ENCODE results near the gene HMOX2.
A peak's percentile ranks its signal among the peaks of the same experiment; 100 is the strongest.

HMOX2 gene

GRCh38 chr16:4535627-4536108, 59.5 kb downstream of the HMOX2 start:
- H3K27ac Mint-ChIP-seq: peak overlapping the region; percentile 32
- peaks cover 25% of the 10 kb centered on the region for H3K4me1 Mint-ChIP-seq (ENCODE audit: low read depth)
- H3K4me3 Mint-ChIP-seq: peak overlapping the region; percentile 8
- H3K27me3 Mint-ChIP-seq (ENCODE audit: low read depth): peaks cover 11% of the 10 kb centered on the region
- H3K36me3 Mint-ChIP-seq (ENCODE audit: low read depth): peaks cover 26% of the 10 kb centered on the region
- H3K9me3 Mint-ChIP-seq: peaks cover 8% of the 10 kb centered on the region

GRCh38 chr16:4536391-4537106, 60.4 kb downstream of the HMOX2 start:
- H3K4me3 Mint-ChIP-seq: peak overlapping the region; percentile 76
- peaks cover 25% of the 10 kb centered on the region for H3K4me1 Mint-ChIP-seq (ENCODE audit: low read depth)
- no peak overlapping the region for H3K27ac Mint-ChIP-seq
- H3K36me3 Mint-ChIP-seq (ENCODE audit: low read depth): peaks cover 26% of the 10 kb centered on the region
- peaks cover 11% of the 10 kb centered on the region for H3K27me3 Mint-ChIP-seq (ENCODE audit: low read depth)
- peaks cover 8% of the 10 kb centered on the region for H3K9me3 Mint-ChIP-seq

GRCh38 chr16:4537376-4538343, 61.5 kb downstream of the HMOX2 start:
- H3K27me3 Mint-ChIP-seq (ENCODE audit: low read depth): peaks cover 11% of the 10 kb centered on the region
- H3K4me3 Mint-ChIP-seq: peak overlapping the region; percentile 76
- peak overlapping the region; percentile 72 for H3K27ac Mint-ChIP-seq
- peaks cover 25% of the 10 kb centered on the region for H3K4me1 Mint-ChIP-seq (ENCODE audit: low read depth)
- H3K36me3 Mint-ChIP-seq (ENCODE audit: low read depth): peaks cover 17% of the 10 kb centered on the region
- H3K9me3 Mint-ChIP-seq: peaks cover 8% of the 10 kb centered on the region

GRCh38 chr16:4538350-4539235, 62.4 kb downstream of the HMOX2 start, which contains the start of gene CDIP1:
CDIP1 (minus strand) TSS chr16:4538773; CDS start chr16:4514130, 24,643 bp downstream.
- Mint-ChIP-seq H3K36me3 (ENCODE audit: low read depth) (peaks cover 13% of the 10 kb centered on the region), H3K27ac (peak within 1 kb of the TSS; percentile 81), H3K4me1 (ENCODE audit: low read depth) (peaks cover 25% of the 10 kb centered on the region), H3K4me3 (peak within 1 kb of the TSS; percentile 76), H3K27me3 (ENCODE audit: low read depth) (peaks cover 18% of the 10 kb centered on the region), H3K9me3 (peaks cover 8% of the 10 kb centered on the region)

- peak overlapping the region; percentile 41 for H3K27ac Mint-ChIP-seq
- peaks cover 10% of the 10 kb centered on the region for H3K36me3 Mint-ChIP-seq (ENCODE audit: low read depth)
- H3K4me3 Mint-ChIP-seq: no peak overlapping the region
- peaks cover 8% of the 10 kb centered on the region for H3K9me3 Mint-ChIP-seq
- H3K4me1 Mint-ChIP-seq (ENCODE audit: low read depth): peaks cover 22% of the 10 kb centered on the region
- H3K27me3 Mint-ChIP-seq (ENCODE audit: low read depth): peaks cover 19% of the 10 kb centered on the region
These were observed 63.6 kb downstream of the HMOX2 start for GRCh38 chr16:4539716-4540284.

GRCh38 chr16:4544473-4544872, 68.3 kb downstream of the HMOX2 start:
- H3K4me1 Mint-ChIP-seq (ENCODE audit: low read depth): peaks cover 5% of the 10 kb centered on the region
- peaks cover 23% of the 10 kb centered on the region for H3K27me3 Mint-ChIP-seq (ENCODE audit: low read depth)

GRCh38 chr16:4548124-4548523, 71.9 kb downstream of the HMOX2 start:
- no peak overlapping the region for H3K4me3 Mint-ChIP-seq
- H3K36me3 Mint-ChIP-seq (ENCODE audit: low read depth): no peaks in the 10 kb centered on the region

More at GRCh38 chr16:4544473-4544872, 68.3 kb downstream of the HMOX2 start:
- peaks cover 5% of the 10 kb centered on the region for H3K36me3 Mint-ChIP-seq (ENCODE audit: low read depth)
- H3K27ac Mint-ChIP-seq: no peak overlapping the region
- no peak overlapping the region for H3K4me3 Mint-ChIP-seq
- peaks cover 8% of the 10 kb centered on the region for H3K9me3 Mint-ChIP-seq

GRCh38 chr16:4550591-4550990, 74.4 kb downstream of the HMOX2 start:
- Mint-ChIP-seq H3K27me3 (ENCODE audit: low read depth) (peaks cover 2% of the 10 kb centered on the region), H3K4me1 (ENCODE audit: low read depth) (peaks cover 4% of the 10 kb centered on the region), H3K36me3 (ENCODE audit: low read depth) (no peaks in the 10 kb centered on the region), H3K4me3 (no peak overlapping the region), H3K27ac (no peak overlapping the region), H3K9me3 (no peaks in the 10 kb centered on the region)

More at GRCh38 chr16:4548124-4548523, 71.9 kb downstream of the HMOX2 start:
- peaks cover 4% of the 10 kb centered on the region for H3K4me1 Mint-ChIP-seq (ENCODE audit: low read depth)
- no peak overlapping the region for H3K27ac Mint-ChIP-seq
- no peaks in the 10 kb centered on the region for H3K9me3 Mint-ChIP-seq
- peaks cover 13% of the 10 kb centered on the region for H3K27me3 Mint-ChIP-seq (ENCODE audit: low read depth)

- H3K27ac Mint-ChIP-seq: no peak overlapping the region
- no peaks in the 10 kb centered on the region for H3K36me3 Mint-ChIP-seq (ENCODE audit: low read depth)
- H3K4me3 Mint-ChIP-seq: no peak overlapping the region
- H3K27me3 Mint-ChIP-seq (ENCODE audit: low read depth): no peaks in the 10 kb centered on the region
- no peaks in the 10 kb centered on the region for H3K9me3 Mint-ChIP-seq
- peaks cover 4% of the 10 kb centered on the region for H3K4me1 Mint-ChIP-seq (ENCODE audit: low read depth)
These were observed 76.3 kb downstream of the HMOX2 start for GRCh38 chr16:4552541-4552940.

- no peak within 1 kb of the TSS for H3K27ac Mint-ChIP-seq
- no peak within 1 kb of the TSS for H3K4me3 Mint-ChIP-seq
- H3K27me3 Mint-ChIP-seq (ENCODE audit: low read depth): peaks cover 5% of the 10 kb centered on the region
- H3K4me1 Mint-ChIP-seq (ENCODE audit: low read depth): no peaks in the 10 kb centered on the region
- H3K9me3 Mint-ChIP-seq: no peaks in the 10 kb centered on the region
- H3K36me3 Mint-ChIP-seq (ENCODE audit: low read depth): no peaks in the 10 kb centered on the region
These were observed 79.9 kb downstream of the HMOX2 start, which contains the start of gene C16orf96 for GRCh38 chr16:4556112-4556511. C16orf96 (plus strand) TSS chr16:4556340; CDS start chr16:4556490, 150 bp downstream.

GRCh38 chr16:4556580-4556979, 80.4 kb downstream of the HMOX2 start:
- Mint-ChIP-seq H3K36me3 (ENCODE audit: low read depth) (no peaks in the 10 kb centered on the region), H3K4me1 (ENCODE audit: low read depth) (no peaks in the 10 kb centered on the region), H3K9me3 (no peaks in the 10 kb centered on the region), H3K27ac (no peak overlapping the region), H3K27me3 (ENCODE audit: low read depth) (peaks cover 5% of the 10 kb centered on the region), H3K4me3 (no peak overlapping the region)

- Mint-ChIP-seq H3K27me3 (ENCODE audit: low read depth) (peaks cover 5% of the 10 kb centered on the region), H3K27ac (no peak overlapping the region), H3K9me3 (no peaks in the 10 kb centered on the region), H3K36me3 (ENCODE audit: low read depth) (no peaks in the 10 kb centered on the region), H3K4me1 (ENCODE audit: low read depth) (no peaks in the 10 kb centered on the region), H3K4me3 (no peak overlapping the region)
These were observed 81.8 kb downstream of the HMOX2 start for GRCh38 chr16:4557973-4558372.
